ENCODE measurements around the gene EDC4.
"Not testable (repeated sequence)": the region's sequence is repeated elsewhere in the genome, so short reads cannot be mapped to it uniquely, and the experiment has no call there.

EDC4 gene

DNA sequence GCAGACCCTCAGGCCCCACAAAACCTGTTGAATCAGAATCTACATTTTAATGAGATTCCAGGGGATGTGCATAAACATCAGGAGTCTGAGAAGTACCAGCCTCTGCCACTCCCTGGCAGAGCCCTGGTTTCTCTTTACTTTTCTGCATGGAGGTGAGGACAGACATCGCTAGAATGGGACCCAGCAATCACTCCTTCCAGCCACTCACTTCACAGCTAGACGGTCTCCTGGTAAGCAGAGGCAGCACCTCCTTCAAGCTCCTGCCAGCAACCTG is 42.6 kb downstream of the EDC4 start:
- FAIRE-seq: not testable (repeated sequence)

DNA sequence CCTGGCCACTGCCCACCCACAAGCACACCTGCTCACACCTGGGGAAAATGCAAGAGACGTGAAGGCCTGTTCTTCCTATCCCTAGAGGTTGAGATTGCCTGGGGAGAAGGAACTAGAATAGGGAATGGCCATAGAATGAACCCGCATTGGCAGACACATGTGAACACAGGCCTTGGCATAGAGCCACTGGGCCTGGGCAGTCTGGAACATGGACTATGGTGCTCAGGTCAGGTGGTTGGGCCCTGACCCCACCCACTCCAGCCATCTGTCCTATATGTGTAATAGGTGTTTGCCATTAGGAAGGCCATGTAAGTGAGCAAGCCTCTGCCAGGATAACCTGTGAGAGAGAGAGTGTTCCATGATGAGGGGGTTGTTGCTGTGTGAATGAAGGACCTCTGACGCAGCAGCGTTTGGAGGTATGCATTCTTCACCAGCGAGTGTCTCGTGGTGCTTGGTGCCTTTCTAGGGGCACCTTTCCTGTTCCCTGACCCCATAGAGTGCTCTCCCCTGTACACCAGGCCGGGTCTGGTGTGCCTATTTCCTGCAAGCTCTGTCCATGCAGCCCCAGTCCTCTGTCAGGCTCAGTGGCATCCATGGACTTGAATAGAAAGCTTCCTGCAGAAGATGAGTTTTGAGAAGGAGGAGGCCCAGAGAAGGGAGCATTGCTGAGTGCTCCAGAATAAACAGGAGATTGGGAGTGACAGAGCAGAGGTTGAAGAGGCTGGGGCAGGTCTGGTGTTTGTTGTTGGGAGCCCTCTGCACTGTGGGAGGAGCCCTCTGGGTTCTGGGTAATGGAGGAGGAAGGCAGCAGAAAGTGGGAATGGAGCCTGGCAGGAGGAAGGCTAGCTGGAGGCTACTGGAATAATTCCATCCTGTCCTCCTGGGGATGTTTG is 43.2 kb downstream of the EDC4 start:
- no peak for FAIRE-seq

DNA sequence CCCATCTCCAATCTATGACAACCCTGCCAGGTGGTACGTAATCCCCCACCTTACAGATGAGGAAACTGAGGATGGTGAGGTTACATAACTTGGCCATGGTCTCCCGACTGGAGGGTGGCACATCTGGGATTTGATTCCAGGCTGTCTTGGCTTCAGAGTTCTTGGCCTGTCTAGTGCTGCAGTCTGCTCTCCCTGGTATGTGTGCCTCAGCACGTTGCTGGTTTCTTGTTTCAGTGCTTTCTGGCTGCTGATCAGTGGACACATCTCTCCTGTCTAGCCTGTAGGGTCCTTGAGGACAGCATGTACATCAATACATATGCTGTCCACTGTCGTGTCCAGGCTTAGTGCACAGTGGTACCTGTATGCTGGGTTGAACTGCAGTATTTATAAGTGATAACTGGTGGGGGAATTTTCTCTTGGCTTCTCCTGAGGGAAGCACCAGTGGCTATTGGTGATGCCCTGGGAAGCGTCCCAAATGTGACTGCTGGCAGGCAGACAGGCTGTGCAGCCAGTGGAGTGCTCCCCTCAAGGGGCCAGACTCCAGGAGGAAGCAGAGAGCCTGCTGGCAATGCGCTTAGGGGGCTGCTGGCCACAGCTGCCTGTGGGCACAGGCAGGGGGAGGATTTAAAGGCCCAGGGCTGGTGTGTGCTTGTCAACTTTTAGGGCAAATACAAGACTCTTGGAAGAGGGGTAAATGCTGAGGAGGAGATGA is 44.4 kb downstream of the EDC4 start:
- no peak for FAIRE-seq

DNA sequence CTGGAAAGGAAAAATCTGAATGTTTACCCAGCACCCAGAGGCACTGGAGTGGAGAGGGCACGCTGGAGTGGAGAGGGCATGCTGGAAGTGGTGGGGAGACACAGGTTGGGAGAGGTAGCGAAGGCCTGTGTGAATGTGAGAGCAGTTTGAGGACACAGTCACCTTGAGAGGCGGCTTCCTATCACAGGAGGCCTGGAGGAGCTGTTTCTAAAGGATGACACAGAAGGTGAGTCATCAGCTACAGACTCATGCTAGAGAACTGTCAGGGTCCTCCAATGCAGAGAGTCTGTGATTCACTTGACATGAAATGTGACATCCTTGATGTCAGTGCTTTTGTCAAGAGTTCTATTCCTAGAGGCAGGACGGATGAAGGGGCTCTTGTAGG is 45.0 kb downstream of the EDC4 start:
- FAIRE-seq: no peak

DNA sequence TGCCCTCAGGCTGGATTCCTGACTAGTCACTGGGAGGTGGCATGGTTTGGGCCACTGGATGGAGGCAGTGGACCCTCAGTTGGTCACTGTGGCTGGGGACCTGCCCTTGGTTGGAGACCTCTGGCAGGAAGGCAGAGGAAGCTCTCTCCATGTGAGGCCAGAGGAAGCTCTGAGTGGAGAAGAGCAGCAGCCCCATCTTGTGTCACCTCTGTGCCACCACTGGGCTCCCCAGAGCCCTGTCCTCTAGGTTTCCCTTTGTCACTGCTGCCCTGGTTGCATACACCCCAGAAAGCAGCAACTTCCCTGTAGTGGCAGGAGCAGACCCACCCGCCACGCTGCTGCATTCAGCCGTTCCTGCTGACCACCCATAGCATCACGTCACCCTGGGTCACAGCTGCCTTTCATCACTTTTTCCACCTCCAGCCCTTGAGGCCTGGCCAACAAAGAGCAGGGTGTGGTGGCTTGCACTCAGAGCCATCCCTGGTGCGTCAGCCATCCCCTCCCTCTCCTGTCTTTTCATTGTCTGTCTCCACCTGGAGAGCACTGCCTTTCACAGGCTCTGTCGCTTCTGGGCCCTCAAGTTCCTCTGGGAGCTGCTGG is 46.9 kb downstream of the EDC4 start:
- no peak for FAIRE-seq

DNA sequence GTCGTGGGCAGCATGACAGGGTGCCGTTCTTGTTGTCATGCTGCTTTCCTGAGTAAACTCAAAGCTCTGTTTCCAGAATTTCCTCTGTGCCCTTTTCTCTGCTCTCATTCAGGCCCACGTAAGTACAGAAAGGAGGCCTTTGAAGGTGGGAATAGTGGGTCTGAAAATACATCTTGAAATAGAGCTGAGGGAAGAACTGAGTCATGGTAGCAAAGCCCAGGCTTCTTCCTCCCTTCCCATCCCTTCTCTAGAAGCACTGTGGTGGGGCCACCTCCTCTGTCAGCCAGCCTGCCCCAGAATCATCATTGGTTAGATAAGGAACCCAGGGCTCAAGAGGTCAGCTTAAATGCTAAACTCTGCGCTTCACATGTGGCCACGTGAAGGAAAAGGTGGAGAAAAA is 49.4 kb downstream of the EDC4 start:
- FAIRE-seq: no peak

DNA sequence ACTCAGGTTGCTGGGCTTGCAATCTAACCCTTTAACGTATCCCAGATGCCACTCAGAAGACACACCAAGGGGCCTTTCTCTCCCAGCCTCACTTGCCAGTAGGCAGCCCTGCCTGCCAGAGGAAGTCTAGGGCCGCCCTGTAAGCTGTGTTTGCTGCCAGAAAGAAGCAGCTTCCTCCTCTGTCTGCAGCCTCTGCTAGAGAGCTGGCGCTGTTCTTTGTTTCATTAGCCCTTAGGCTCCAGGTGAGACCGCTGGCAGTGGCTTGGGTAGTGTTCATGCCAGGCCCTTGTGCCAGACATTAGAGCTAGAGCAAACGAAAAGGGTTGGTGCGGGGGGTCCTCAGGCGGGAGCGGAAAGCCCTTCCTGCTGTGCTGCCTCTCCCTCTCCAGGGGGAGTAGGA is 49.9 kb downstream of the EDC4 start:
- FAIRE-seq: no peak

DNA sequence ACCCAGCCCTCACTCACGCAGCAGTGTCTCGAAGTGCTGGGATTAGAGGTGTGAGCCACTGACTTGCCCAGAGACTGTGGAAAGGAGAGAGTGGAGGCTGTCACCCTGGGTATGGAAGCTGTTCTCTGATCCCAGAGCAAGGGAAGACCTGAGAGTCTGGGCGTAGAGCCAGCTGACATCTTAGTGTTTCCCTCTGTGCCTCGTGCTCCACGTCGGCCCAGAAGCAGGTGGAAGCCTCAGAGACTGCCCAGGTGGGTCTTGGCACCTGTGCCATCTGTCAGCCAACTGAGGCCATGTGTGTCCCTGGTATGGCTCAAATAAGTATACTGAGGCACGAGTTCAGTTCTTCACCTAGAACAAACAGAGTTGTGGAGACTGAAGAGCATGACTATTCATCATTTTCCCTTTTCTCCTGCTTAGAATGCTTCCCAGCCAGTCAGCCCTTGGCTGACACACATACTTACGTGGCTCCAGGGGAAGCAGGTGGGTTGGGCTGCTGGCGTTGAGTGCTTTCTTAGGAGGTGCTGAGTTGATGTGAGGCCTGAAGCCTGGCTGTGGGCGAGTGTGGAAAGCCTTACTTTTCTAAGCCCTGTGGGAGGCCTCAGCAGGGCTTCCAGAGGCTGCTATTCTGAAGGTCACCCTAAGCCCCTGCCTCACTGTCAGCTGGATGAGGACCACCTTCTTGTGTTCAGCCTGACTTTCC is 50.7 kb downstream of the EDC4 start:
- FAIRE-seq: no peak

DNA sequence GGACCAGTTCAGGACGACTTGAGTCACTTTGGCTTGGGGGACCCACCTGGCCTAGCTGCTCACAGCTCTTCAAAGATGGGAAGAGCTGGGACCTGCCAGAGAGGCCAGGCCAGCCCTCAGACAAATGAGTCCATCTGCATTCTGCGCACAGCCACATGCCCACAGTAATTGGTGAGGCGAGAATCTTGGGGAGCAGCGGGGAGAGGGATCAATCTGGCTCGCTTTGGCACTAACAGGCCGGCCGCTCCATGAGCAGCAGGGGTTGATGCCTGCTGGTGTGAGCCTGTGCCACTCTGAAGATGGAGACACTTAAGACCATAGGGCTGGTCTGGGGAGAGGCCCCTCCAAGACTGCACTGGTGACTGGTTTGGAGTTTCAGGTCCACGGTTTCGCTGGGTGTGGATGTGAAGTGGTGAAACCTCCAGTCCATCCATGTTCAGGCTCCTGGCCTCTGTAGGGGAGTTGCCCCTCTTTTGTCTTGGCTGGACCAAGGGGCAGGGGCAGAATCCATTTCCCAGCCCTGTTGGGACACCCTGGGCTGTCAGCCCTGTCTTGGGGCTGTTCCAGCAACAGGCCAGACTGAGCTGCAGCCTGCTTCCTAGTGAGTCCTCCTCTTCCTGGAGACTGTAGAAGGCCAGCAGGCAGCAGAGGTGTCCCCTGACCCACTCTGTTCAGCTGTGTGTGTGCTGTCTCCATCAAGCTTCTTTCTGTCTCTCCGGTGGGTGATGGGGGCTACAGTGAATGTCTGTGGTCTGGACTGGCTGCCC is 51.5 kb downstream of the EDC4 start:
- no peak for FAIRE-seq

DNA sequence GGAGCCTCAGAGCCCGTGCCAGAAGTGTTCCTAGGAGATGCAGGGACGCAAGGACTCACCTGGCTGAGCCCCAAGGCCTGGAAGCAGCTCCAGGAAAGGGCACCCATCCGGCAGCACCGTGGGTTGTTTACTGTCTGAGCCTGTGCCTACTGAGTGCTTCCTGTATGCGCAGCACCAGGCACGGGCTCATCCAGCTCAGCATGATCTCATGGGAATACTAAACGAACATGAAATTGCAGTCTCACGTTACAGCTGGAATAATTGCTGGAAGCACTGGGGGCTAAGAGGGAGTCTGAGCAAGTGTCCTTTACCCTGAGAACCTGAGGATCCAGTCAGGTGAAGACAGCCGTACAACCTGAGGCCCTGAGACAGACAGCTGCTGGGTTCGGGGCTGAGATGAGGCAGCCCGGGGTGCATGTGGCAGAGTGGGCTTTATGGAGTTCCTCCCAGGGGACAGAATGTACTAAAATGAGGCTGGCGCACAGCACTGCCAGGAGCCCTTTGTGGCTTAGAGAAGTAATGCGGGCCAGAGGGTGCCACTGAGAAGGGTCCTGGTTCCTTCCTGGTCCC is 53.4 kb downstream of the EDC4 start:
- FAIRE-seq: no peak

DNA sequence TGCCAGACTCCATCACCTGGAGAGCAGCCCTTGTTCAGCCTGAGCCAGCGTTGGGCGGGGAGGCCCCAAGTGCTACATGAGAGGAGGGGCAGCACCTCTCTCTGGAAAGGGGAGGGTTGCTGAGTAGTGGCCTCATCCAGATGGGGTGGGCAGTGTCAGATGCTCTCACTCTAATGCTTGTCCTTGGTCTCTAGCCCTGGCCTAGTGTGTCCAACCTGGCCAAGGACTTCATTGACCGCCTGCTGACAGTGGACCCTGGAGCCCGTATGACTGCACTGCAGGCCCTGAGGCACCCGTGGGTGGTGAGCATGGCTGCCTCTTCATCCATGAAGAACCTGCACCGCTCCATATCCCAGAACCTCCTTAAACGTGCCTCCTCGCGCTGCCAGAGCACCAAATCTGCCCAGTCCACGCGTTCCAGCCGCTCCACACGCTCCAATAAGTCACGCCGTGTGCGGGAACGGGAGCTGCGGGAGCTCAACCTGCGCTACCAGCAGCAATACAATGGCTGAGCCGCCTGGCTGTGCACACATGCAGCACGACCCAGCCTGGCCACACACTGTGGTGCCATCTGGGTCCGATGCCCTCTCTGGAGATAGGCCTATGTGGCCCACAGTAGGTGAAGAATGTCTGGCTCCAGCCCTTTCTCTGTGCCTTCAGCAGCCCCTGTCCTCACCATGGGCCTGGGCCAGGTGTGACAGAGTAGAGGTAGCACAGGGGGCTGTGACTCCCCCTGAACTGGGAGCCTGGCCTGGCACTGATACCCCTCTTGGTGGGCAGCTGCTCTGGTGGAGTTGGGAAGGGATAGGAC is 54.5 kb downstream of the EDC4 start:
- no peak for FAIRE-seq

DNA sequence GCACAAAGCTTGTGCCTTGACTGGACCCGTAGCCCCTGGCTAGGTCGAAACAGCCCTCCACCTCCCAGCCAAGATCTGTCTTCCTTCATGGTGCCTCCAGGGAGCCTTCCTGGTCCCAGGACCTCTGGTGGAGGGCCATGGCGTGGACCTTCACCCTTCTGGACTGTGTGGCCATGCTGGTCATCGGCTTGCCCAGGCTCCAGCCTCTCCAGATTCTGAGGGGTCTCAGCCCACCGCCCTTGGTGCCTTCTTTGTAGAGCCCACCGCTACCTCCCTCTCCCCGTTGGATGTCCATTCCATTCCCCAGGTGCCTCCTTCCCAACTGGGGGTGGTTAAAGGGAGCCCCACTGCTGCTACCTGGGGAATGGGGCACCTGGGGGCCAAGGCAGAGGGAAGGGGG is 55.3 kb downstream of the EDC4 start:
- no peak for FAIRE-seq

DNA sequence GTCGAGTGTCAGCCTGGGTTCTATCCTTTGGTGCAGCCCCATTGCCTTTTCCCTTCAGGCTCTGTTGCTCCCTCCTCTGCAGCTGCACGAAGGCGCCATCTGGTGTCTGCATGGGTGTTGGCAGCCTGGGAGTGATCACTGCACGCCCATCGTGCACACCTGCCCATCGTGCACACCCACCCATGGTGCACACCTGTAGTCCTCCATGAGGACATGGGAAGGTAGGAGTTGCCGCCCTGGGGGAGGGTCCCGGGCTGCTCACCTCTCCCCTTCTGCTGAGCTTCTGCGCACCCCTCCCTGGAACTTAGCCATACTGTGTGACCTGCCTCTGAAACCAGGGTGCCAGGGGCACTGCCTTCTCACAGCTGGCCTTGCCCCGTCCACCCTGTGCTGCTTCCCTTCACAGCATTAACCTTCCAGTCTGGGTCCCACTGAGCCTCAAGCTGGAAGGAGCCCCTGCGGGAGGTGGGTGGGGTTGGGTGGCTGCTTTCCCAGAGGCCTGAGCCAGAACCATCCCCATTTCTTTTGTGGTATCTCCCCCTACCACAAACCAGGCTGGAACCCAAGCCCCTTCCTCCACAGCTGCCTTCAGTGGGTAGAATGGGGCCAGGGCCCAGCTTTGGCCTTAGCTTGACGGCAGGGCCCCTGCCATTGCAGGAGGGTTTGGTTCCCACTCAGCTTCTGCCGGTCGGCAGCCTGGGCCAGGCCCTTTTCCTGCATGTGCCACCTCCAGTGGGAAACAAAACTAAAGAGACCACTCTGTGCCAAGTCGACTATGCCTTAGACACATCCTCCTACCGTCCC is 55.9 kb downstream of the EDC4 start:
- FAIRE-seq: no peak

DNA sequence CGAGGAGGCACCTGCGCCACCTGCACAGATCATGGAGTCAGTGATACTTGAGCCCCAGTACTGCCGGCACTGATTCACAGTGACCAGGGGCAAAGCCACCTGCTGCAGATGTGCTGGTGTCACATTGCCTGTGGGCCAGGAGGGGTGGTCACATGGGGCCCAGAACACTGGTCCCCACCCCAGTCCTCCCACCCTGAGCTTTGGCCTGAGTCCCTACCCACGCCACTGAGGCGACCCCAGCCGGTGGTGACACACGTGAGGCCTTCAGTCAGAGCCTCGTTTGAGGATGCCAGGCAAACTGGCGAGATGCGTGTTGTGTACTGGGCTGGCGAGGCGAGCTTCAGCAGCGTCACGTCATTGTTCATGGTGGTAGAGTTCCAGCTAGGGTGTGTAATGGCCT is 57.3 kb downstream of the EDC4 start:
- FAIRE-seq: no peak

DNA sequence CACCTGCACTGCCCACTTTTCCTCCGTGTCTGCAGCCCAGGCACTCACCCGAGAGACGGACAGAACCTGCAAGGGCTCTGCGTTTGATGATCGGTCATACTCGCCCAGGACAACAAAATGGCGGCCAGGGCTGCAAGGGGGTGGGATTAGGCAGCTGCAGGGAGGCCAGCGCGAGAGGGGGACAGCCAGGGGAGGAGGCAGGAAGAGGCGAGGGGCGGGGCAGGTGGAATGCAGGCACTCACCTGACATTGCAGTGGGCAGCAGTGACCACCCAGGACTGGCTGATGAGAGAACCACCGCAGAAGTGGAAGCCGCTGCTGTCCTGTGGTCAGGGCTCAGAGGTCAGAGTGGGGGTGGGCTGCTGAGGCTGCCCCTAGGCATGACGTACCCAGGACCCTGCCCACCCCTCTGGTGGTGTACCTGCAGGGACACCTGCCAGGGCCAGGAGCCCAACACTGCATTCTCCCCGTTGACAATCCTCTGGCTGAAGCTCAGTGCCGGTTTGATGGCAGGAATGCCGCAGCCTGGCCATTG is 57.9 kb downstream of the EDC4 start:
- FAIRE-seq: no peak
